NCI-H345 (cell line): Measurements from ENCODE around the gene SLC25A46.
A peak's percentile ranks its signal among the peaks of the same experiment; 100 is the strongest.
"Not testable (repeated sequence)": the region's sequence is repeated elsewhere in the genome, so short reads cannot be mapped to it uniquely, and the experiment has no call there.

Experiments used
- DNase-seq: peaks from one replicate; lab custom pipeline; 2025; lab: John Stamatoyannopoulos, UW

SLC25A46 gene

DNA sequence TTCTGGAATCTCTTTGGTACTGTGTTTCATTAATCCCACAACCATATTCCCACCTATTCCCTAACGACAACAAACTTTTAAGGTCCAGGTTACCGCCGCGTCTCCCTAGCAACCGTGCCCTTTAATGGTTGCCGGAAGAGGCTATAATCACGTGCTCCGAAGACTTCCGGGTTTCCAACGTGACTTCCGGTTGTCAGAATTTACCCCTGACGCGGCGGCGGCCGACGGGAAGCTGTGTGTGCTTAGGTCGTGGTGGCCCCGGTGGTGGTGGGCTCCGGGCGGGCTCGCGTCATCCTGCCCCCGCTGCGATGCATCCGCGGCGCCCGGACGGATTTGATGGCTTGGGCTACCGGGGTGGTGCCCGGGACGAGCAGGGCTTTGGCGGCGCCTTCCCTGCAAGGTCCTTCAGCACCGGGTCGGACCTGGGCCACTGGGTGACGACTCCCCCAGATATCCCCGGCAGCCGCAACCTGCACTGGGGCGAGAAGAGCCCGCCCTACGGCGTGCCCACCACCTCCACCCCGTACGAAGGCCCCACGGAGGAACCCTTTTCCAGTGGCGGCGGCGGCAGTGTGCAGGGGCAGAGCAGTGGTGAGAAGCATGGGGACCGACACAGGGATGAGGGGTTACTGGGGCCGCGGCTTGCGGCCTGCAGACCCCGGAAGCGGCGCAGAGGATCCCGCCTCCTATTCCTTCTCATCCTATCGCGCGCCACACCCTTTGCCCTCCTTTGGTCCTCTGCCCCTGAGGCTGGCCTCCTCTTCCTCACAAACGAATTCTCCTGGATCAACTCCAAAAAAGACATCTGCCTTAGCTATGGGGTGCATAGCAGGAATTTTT lies at the start of gene SLC25A46:
Gene SLC25A46, plus strand, starts transcription at position 196 of the 840 bp plus-strand sequence. Its CDS starts 113 bp downstream, at position 309.
- DNase-seq = peak; percentile 87

DNA sequence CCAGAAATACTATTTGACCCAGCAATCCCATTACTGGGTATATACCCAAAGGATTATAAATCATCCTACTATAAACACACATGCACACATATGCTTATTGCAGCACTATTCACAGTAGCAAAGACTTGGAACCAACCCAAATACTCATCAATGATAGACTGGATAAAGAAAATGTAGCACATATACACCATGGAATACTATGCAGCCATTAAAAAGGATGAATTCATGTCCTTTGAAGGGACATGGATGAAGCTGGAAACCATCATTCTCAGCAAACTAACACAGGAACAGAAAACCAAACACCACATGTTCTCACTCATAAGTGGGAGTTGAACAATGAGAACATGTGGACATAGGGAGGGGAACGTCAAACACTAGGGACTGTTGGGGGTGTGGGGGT lies 48.2 kb upstream of the SLC25A46 start:
- not testable (repeated sequence) for DNase-seq

- DNase-seq = not testable (repeated sequence)
Observed at GRCh38 chr5:110692669-110693068, 46.1 kb upstream of the SLC25A46 start.

GRCh38 chr5:110702300-110702699 lies 36.5 kb upstream of the SLC25A46 start:
- no peak for DNase-seq

DNA sequence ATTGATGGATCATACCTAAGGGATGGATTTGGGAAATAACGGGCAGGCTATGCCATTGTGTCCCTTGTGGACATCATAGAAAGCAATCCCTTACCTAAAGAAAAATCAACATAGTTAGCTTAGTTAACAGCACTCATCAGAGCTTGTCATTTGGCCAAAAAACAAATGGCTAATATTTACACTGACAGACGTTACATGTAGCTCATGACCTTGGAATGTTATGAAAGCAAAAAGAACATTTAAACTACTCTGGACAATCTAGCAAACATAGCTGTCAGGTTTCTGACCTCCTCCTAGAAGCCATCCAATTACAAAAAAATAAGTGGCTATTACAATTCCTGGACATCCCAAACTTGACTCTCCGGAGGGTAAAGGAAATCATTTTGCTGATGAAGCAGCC lies 36.1 kb upstream of the SLC25A46 start:
- no peak for DNase-seq

DNA sequence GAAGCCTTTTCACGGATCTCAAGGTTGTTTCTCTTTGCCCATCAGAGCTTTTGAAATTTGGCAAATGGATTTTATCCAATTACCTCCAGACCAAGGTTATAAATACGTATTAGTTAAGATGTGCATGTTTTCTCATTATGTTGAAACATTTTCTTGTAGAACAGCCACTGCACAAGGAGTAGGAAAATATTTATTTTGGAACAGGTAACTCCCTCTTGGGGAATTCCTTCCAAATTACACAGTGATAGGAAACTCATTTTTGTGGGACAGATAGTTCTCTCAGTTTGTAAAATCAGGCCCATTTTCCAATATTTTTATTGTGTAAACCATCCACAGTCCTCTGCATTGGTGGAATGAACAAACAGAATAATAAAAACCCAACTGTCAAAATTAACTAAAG lies 35.3 kb upstream of the SLC25A46 start:
- DNase-seq = no peak

- DNase-seq = no peak
Observed at GRCh38 chr5:110705349-110705748, 33.5 kb upstream of the SLC25A46 start.

- no peak for DNase-seq
Observed at GRCh38 chr5:110707260-110707844, 31.5 kb upstream of the SLC25A46 start.

- DNase-seq = no peak
Observed at GRCh38 chr5:110716247-110717245, 22.3 kb upstream of the SLC25A46 start.

DNA sequence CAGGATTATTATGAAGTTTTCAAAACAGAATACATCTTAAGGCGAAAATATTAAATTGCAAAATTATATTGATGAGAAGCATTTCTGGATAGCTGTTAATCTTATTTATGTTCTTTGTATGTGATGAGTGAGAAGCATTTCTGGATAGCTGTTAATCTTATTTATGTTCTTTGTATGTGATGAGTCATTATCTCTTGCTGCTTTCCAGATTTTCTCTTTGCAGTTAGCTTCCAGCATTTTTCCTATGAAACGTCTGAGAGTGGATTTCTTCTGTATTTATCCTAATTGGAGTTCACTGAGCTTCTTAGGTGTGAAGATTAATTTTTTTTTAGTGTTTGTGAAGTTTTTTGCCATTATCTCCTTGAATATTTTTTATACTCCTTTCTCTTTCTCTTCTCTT lies 20.5 kb upstream of the SLC25A46 start:
- no peak for DNase-seq

- DNase-seq = peak; percentile 79
Observed at GRCh38 chr5:110726249-110727024, 12.4 kb upstream of the SLC25A46 start, which contains the start of gene TMEM232. TMEM232 (minus strand) TSS chr5:110726671; CDS start chr5:110667352, 59,319 bp downstream.

- no peak for DNase-seq
Observed at GRCh38 chr5:110727025-110727314, 11.8 kb upstream of the SLC25A46 start.

- not testable (repeated sequence) for DNase-seq
Observed at GRCh38 chr5:110731499-110731898, 7.3 kb upstream of the SLC25A46 start.

DNA sequence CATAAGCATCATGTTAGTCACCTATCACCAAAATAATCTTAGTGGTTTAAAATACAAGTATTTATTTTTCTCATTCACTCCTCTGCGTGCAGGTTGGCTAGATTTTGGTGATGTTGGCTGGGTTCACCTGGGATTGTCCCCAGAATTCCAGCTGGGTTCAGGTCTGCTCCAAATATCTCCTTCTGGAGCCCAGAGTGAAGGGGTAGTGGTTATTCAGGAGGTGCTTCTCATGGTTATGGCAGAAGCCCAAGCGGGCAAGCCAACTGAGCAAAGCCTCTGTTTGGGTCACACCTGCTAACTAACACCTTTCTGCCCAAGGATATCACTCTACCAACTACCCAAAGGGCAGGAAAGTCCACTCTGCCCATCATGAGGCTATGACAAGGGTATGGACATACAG lies 4.7 kb upstream of the SLC25A46 start:
- DNase-seq = no peak

DNA sequence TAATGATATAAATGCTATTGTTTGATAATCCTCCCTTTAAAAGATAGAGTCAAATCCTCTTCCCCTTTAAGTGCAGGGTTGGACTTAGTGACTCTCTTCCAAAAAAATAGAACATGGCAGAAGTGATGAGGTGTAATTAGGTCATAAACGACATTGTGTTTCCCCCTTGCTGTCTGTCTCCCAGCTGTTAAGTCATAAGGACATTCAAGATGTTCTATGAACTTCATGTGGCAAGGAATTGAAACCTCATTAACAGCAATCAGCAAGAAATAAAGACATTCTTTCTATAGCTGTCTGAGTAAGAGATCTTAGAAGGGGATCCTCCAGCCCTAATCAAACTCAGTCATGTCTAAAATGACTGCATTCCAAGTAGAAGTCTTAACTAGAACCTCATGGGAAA lies 3.3 kb upstream of the SLC25A46 start:
- no peak for DNase-seq

DNA sequence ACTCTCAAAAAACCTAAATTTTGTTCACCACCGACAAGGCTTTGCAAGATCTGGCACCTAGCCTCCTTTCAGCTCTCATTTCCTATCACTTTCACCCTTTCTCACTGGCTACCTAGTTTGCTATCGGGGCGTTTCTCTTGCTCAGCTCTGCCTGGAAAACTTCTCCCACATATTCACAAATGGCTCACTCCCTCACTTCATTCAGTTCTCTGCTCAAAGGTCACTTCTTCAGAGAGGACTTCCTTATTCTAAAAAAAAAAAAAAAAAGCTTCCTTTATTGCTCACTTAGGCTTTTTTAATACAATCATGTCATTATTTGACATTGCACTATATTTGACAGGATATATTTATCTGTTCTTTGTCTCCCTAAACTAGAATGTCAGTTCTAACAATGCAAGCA lies 2.1 kb upstream of the SLC25A46 start:
- DNase-seq = no peak

DNA sequence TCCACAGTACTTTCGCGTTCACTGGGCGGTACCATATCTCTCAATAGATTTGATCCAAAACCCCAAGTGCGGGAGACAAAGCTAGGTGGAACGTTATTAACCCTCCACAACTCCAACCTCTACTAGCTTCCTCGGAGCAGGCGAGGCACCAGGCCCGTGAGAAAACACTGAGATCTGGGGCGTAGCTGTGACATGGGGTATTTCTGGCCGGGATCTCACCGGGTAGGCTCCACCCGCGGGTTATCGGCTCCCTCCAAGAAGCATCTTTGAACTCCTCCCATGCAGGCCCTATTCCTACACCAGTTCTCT lies 350 bp upstream of the SLC25A46 start:
- DNase-seq = no peak

DNA sequence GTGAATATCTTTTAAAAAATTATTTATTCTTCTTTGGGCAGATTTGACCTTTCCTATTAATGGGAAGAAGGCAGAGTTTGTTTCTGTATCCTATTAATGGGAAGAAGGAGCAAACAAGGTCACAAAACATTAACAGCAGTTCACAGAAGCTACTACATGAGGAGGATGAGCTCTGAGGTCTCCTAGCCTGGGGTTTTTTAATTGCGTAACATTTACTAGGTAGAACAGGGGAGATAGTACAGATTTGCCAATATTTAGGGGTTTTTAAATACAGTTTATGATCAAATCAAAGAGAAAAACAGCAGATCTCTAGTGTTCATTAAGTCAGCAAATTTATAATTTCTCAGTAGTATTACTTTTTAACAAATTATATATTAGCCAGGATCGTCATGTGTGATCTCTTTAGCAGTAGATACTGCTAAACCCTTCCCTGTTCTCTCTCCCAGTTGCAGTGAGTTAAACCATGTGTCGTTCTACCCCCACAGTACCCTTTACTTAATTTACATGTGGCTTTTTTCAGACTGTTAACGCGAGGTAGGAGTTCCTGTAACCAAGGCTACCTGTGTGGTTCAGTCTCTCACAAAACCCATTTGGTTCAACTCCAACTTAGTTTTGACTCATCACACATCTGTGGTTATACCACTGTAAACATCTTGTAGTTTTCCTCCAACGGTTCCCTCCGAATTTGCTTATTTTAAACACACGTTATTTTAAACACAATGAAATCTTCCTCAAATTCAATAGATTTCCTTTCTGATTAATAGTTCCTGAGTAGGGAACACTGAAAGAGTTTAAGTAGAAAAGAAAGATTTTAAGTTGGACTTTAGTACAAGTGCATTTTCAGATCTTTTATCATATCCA lies 13.3 kb downstream of the SLC25A46 start:
- DNase-seq = no peak

DNA sequence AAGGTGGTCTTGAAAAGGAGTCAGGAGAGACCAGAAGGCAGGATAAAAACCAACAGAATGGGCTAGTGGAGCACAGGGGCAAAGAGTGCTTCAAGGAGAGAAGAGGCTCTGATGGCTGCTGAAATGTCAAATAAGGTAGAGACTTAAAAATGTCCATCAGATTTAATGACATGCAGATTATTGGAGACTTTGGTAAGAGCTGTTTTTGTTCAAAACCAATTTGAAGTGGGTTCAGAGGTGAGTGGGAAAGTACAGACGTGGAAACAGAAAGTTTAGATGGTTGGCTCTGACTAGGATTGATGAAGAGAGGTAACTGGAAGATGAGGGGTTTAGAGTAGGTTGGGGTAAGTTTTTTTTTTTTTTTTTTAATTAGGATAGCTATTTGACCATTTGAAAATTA lies 14.1 kb downstream of the SLC25A46 start:
- no peak for DNase-seq

DNA sequence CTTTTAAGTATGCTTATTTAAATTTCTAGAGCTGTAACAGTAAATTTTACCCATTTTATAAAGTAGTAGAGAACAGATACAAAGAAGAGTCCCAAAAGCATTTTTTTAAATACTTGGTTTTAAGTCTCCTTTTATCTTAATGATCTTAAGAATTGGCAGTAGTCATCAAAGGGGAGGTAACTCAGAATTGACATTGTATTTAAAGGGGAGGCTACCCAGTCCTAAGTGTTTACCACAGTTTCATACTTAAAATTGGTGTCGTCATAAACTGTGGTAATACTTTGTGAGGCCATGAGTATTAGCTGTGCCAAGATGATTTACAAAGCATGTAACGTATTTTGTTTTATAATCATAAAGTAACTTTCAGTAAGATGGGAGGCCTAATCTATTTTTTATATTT lies 14.8 kb downstream of the SLC25A46 start:
- no peak for DNase-seq

DNA sequence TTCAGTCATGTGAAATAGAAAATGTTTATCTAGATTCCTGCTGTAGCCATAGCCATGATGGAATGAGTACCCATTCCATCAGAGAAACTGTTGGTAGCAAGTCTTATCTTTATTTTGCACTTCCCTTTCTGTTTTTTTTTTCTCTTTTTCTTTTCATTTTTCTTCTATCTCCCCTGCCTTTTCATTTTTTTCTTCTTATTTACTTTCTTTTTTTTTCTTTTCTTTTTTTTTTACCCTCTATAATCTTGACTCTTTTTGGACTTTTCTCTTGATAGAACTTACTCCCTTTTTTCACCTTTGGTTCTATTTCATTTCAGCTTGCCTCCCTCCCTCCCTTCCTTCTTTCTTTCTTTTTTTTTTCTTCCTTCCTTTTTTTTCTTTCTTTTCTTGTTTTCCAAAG lies 15.4 kb downstream of the SLC25A46 start:
- DNase-seq = no peak
